ENCODE results near the gene TGFA.

The TGFA gene

GRCh38 chr2:70461981-70462876 is 91.4 kb downstream of the TGFA start:
- no peak for DNase-seq

DNA sequence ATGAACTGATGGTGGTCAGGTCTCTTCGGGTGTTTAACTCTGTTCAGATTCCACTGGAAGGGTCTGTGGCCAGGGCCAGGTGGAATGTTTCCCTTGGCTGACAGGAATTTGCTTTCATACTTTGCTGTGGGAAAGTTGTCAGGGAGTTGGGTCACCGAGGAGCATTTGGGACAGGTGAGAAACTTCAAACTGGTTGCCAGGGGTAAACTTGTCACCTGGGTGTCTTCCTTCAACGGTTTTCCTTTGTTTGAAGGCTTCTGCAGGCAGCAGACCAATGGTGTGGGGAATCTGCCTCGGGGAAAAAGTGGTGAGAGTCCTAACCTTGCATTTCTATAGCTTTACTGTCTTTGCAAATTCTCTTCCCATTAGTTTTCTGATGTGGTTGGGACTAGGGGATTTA is 92.2 kb downstream of the TGFA start:
- no peak for DNase-seq

DNA sequence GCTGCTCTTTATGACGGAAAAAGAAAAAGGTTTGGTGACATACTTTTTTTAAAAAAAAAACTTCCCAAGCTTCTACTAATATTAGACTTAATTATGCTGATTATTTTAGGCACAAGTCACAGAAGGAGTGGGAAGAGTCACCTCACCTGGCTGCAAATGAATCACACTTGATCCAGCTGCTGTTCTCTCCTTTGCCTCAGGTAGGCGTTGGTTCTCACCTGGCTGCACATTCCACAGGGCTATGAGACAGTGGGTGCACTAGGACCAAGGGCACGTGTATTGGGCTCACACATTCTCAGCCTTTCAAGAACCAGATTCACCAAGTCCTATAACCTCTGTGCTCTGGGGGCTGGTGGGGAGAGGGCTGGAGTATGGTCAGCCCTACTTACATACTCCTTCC is 93.3 kb downstream of the TGFA start:
- no peak for DNase-seq

DNA sequence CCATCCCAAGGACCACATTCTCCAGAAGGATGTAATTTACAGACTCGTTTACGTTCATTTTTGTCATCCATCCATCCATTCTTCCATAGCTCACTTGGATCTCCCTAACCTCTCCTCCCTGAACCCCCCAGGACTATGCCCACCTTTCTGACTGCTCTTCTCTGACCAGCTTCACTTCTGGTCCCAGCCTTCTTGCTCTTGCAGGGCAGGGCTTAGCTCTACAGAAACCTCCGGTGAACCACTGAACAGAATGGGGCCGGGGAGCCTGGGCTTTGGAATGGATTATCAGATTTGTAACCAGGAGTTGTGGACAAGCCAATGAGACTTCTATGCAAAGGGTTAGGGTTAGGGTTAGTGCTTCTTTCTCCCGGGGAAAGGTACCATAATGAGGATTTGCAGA is 95.0 kb downstream of the TGFA start:
- no peak for DNase-seq

DNA sequence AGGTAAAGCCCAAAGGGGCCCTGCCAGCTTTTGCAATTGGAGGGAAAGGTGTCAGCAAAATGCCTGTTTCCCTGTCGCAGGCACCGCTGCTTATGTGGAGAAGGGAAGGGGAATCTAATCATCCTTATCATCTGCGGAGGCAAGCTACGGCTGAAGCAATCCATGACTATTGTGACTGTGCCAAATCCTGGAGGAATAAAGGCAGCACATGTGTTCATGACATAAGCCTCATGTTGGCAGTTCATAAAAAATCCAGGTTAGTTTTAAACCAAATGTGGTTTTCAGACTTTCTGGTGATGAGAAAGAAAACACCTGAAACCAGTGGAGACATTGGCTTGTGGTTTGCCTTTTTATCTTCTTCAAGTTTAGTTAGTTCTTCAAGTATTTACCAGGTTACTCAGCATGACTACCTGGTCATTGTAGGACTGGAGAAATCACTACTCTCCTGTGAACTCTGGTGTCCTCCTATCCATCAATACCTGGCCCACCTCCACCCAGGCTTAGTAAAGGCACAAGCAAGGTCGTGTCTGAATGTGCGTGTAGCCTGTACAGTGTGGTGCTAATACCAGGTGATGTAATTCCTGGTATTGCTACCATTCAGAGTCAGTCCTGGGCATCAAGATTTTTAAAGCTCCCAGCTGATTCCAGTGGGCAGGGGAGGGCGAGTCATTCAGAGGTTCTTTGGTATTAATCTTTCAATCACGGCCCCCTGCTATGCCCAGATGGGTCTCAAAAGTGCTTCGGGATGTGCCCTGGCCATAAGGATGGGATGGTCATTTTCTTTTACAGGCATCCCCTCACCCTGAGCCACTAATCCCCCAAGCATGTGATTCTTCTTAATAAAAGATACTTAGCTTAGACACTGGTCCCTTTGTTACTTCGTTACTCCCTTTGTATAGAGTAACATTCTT is 96.8 kb downstream of the TGFA start:
- no peak for DNase-seq

DNA sequence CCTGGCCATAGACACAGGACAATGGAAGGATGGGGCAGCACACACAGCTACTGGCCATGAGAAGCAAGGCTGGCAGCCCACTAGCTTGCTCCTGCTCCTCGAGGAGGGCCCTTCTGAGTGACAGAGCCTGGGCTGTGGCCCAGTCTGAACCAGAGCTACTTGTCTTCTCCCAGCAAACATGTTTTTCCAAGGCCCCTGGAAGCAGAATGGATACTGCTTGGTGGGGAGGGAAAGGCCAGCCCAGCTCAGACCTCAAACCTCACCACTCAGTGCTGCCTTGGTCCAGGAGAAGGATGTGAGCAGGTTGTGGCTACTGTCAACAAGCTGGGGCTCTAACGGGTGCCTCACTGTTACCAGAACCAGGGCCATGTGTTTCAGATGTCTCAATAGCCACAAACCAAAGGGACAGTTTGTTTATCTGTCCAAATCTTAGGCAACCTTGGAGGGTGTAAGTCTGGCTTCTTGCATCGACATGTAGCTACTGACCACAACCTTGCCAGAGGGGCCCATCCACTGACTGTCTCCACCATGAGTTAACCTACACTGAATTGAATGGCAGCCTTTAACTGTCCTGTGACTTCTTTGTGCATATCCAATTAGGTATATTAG is 98.6 kb downstream of the TGFA start:
- no peak for DNase-seq

DNA sequence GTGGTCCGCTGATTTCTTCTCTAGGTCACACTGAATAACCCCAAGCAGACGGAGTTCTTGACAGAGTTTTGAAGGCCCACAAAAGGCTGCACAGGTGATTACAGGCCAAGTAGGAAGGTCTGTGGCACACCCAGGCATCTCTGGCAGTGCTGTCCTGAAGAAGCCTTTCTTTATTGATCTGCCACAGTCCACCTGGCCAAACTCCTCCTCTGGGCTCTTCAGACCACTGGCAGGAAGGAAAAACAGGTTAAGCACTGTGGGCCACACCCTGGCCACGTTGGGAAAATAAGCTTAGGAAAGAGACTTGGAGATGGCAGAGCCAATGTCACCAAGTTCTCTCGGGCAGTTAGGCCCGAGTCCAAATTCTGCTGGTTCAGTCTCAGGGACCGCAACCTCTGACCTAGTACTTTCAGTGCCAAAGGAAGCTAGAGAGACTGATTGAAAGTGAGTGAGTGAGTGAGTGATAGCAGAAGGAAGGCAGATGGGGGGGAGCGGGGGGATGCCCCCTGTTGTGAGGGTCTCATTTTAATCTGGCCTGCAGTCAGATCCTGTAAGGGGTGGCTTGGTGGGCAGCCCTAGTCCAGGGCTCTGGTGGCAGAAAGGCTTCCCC is 102.9 kb downstream of the TGFA start:
- DNase-seq: no peak

DNA sequence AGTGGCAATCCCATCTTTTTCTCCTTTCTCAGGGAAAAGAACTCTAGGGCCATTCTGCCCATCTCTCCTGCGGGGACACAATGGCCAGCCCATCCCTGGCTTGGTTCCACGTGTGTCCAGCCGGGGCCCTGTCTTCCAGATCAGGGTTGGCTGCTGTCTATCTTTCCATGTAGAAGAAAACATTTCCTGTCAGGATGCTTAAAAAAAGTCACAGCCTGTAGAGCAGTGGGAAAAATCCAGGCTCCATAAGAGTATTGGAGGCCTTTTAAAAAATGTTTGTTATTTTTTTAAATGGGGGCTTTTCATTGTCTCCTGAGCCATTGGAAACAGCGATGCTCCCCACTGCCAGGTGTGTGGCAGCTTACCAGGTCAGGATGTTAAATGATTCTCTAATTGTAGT is 105.6 kb downstream of the TGFA start:
- no peak for DNase-seq

- DNase-seq: no peak
Observed at GRCh38 chr2:70443726-70444125, 109.9 kb downstream of the TGFA start.

GRCh38 chr2:70443078-70443465 is 110.6 kb downstream of the TGFA start:
- no peak for DNase-seq

DNA sequence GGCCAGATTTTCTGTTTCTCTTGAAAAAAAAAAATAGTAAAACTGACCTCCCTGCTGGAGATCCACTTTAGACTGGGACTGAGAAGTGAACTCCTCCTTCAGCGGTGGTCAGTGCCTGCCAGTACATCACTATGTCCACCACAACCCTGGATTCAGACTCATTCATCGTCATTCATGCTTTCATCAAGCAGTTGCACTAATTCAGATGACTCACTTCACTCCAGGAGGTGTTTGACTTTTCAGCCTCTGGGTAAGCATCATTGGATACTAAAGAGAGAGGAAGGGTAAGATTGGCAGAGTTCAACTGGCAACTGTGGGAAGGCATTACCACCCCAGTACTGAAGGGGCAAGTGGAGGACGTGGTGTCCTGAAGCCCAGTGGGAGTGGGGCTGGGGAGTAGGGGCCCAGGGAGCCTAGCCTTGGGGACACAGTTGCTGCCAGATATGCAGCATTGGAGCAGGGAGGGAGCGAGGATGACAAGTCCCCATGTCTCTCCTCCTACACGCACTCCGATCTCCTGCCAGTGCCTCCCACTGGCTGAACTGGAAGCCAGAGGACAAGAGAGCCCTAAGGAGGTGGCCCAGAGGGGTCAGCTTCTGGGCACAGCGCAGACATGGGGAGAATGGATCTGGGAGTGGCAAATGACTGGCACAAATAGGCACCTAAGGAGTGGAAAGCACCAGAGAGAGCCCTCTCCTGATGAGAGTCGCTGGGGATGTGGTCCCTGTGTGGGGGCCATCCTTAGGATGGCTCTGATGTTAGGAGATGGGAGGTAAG is 111.1 kb downstream of the TGFA start:
- DNase-seq: no peak

DNA sequence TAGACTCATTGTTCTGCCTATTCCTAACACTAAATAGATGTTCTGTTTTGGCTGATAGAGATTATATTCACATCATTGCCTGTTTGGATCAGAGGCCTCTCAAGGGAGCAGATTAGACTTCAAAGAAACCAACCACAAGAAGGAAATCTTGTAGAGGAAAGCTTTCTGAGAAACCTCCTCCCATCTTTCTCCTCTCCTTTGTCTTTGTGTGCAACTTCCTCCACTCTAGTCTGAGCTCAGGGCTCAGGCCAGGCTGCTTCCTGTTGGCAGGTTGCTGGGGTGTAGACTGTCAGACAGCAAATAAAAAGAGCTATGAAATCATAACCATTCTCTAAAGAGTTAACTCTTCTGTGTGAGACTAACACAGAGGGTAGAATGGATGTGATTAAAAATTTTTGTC is 113.0 kb downstream of the TGFA start:
- DNase-seq: peak; percentile 51

- DNase-seq: no peak
Observed at GRCh38 chr2:70435138-70435537, 118.5 kb downstream of the TGFA start.

DNA sequence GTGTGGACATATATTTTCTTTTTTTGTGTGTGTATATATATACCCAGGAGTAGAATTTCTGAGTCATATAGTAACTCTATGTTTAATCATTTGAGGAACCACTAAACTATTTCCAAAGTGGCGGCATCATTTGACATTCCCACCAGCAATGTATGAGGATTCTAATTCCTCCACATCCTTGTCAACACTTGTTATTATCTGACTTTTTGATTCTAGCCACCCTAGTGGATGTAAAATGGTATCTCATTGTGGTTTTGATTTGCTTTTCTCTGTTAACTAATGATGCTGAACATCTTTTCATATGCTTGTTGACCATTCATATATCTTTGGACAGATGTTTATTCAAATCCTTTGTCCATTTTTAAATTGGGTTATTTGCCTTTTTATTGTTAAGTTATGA is 120.3 kb downstream of the TGFA start:
- no peak for DNase-seq

DNA sequence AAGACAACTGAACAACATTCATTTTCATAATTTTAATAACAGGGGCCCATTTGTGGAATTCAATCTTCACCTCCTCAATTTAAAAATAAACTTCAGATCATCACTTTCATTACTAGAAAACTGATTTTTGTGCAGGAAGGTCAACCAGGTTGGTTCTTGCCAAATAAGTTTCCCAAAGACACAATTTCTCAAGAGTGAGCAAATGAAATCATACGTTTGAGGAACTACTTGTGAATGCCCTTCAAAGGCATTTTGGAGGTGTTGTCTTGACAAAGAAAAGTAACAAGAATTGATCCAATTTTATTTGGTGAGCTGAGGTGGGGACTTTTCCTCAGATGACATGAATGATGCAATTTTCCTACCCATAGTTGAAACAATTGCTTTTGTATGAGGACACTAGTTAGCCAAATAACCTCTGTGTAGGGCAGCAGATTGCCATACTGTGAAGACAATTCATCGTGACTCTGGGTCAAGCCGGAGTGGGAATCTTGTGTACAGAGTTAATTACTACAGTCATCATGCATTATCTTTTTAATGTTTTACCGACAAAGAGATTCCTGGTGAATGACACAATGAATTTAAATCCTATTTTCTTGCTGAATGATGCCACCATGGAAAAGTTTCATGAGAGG is 121.8 kb downstream of the TGFA start:
- no peak for DNase-seq

- no peak for DNase-seq
Observed at GRCh38 chr2:70426341-70426740, 127.3 kb downstream of the TGFA start.

- DNase-seq: no peak
Observed at GRCh38 chr2:70425682-70426301, 127.8 kb downstream of the TGFA start.

- no peak for DNase-seq
Observed at GRCh38 chr2:70420740-70421139, 132.9 kb downstream of the TGFA start.

- no peak for DNase-seq
Observed at GRCh38 chr2:70420143-70420542, 133.5 kb downstream of the TGFA start.

- DNase-seq: no peak
Observed at GRCh38 chr2:70418514-70418913, 135.1 kb downstream of the TGFA start.

GRCh38 chr2:70417011-70417410 is 136.6 kb downstream of the TGFA start:
- DNase-seq: no peak
